HG02642 (cell line): ENCODE results near the gene CAMTA1.

ENCODE experiments used
- ATAC-seq: cut with Tn5 transposase; IDR thresholded peaks from one replicate; pipeline ENCODE4 v1.9.1; 2021; ENCODE audit warnings: mild to moderate bottlenecking; ENCODE audit not compliant: unreplicated experiment, poor library complexity

The CAMTA1 gene

DNA sequence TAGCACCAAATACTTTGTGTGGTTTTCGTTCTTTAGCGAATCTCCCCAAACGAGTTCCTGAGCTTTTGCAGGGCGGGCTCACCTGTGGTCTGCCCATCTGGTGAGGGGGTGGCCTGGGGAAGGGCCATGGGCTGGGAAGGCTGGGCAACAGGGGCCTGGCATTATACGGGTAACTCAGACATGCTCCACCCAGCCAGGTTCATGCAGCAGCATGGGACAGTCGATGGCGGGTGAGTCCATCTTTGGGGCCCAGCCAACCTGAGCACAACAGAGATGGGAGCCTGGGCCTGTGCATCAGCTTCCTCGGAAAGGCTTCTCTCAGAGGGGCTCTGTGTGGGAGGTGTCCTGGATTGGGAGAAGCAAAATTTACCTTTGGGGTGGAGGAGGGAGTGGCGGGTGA, 302.6 kb downstream of the CAMTA1 start:
- ATAC-seq: no peak

DNA sequence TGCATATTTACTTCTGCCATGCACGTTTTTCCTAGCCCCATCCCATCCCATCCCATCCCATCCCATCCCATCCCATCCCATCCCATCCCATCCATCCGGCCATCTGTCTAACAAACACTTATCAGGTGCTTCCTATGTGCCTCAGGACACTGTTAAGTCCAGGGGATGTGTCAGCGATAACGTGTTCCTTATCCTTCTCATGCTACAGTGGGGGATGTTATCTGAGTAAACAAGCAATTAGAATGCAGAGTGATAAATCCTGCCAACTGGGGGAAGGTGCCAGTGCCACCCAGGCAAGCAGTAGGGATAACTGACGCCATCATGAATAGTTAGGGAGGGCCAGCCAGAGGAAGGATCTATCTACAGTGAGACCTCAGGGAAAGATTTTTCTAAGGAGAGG, 304.2 kb downstream of the CAMTA1 start:
- ATAC-seq: no peak

DNA sequence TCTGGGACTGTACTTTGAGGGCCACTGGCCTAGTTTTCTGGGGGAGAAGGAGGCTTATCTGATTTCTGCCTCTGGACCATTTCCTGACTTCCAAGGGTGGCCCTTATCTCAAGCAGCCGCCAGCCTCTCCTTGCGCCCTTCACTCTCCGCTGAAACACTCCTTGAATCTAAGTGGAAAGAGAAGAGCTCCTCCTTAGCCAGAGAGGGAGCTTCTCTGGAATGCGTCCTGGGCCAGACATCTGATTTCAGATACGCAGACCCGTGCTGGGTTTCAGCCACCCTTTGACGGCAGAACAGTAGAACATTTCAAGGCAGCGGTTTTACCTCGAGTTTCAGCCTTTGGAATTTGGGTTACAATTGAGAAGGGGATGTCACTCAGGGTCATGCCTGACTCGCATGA, 308.0 kb downstream of the CAMTA1 start:
- no peak for ATAC-seq

DNA sequence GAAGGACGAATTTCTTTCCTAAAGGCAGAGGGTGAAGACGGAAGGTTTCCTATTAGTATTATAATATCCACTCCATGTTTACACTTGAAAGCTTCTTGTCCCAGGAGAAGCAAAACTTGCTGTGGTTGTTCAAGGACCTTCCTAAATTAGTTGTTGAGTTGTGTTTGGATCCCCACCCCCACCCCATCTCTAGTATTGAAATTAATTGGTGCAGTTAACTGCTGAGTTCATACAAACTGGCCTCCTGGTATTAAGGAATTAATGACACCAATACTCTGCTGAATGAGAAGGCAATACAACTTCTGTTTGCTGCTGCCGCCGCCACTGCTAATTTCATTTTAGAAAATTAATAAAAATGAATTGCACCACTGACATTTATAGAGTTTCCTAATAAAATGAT, 308.8 kb downstream of the CAMTA1 start:
- no peak for ATAC-seq

DNA sequence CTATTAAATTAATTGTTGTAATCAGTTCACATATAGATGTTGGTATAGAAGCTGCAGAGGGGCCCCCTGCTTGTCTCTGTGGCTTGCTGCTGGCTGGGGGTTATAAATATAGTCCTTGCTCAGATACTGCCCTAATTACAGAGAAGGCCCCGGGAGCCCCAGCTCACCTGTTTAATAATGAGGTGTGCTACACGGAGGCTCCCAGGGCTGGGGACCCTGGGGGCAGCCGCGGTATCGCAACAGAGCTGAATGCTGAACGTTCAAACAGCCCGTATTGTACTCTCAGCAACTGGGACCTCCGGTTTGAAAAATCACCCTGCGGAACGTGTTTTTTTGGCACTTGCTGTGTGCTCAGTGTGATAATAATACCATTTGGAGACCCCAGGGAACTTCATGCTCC, 309.3 kb downstream of the CAMTA1 start:
- ATAC-seq: no peak

DNA sequence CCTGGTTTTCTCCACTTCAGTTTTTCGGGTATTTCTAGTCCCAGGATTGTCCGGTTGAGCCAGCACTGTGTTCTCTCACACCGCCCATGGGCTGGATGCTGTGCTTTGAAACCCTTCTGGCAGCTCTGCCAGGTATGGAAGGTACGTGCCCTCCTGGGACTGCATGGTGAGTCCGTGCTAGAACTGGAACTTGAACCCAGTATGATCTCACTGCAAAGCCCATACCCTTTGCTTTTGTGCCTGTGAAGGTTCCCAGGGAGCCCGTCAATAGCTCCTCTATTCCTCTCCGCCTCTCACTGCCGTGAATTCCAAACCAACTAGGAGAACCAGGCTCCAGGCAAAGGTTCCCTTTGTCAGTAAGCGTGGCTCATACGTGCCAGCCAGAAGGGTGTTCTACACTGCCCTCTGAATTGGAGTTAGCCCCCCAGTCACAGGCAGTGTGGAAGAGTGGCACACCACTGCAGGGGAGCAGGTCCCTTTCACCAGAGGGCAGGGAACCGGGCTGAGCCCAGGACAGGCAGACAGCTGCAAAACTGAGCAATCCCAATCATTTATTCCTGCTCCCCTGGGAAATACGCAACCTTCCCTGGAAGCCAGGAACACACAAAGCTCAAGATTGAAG, 310.2 kb downstream of the CAMTA1 start:
- ATAC-seq: no peak

DNA sequence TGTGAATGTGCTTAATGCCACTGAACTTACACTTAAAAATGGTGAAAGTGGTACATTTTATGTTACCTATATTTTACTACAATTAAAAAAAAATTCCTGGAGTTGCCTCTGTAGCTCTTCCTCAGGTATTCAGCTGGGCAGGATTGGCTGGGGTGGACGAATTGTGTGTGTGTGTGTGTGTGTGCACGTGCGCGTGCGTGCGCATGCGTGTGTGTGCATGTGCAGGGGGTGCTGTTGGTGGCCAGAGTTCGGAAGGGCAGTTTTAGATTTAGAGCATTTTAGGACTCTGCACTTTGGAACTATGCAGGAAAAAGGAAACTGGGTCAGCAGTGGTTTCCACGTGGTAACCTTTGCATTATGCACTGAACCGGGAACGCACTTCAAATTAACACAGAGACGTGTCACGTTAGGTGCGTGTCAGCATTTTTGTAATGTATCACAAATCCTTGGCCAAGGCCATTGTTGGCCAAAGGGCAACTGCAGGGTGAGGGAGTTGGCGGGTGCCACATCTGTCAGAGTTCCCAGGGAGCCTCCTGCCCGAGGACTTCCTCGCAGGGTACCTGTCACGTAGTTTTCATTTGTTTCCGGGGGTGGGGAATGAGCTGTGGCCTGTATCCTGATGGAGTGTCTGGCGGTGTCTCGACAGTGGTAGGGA, 312.8 kb downstream of the CAMTA1 start:
- no peak for ATAC-seq

DNA sequence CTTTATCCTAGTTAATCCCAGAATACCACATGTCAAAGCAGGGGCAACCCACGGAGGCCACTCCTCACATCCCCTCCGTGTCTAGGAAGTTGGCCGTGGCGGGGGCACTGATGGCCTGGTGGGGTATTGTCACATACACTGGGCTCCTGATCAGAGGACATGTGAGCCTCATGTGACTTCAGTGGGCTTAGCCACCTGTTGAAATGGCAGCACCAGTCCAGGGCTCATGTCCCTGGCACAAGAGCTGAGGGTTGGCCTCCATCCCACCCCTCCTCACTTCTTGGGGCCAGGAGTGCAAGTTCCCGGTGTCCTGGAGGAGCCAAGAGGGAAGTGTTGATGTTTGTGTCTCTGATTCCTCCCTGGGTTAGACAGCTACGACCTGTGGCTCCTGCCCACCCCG, 313.4 kb downstream of the CAMTA1 start:
- no peak for ATAC-seq

DNA sequence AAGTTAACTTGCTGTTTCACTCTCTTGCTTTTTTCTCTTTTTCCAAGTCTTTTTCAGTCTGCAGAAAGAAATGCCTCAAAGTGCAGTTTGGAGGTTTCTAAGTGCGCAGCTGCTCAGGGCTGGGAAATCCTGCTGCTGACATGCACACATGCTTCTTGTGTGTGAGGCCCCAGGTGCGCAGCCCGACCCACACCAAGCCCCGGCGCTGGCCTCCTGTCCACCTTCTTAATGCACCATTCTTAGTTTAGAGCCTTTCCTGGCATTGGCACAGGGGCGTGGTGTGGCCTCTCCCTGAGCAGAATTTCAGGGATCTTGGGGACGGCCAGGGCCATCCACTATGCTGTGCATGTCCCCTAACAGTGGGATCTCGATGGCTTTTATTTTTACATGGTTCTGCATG, 315.2 kb downstream of the CAMTA1 start:
- no peak for ATAC-seq

DNA sequence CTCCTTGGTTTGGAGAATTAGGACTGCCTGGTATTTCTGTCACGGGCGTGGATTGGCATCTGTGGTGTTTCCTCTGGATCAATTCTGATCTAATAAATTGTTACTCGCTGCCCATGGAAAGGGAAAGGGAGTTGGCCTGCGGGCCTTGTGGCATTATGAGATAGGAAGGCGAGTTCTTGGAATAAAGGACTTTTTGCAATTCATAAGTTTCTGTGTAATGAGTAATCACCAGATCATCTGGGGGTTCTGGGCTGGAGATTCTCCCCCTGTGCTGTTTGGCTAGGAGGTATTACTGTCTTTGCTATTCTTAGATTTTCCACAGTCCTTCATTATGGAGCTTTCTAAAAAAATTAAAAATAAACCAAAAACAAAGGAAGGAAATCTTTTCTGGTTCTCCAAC, 315.9 kb downstream of the CAMTA1 start:
- ATAC-seq: no peak

DNA sequence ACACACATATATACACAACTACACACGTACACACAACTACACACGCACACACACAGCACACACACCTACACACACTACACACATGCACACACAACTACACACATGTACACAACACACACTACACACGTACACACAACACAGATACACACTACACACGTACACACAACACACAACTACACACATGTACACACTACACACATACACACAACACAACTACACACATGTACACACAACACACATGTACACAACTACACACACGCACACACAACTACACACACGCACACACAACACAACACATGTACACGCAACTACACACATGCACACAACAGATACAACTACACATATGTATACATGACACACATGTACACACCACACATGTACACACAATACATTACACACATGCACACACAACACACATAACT, 318.1 kb downstream of the CAMTA1 start:
- ATAC-seq: no peak

DNA sequence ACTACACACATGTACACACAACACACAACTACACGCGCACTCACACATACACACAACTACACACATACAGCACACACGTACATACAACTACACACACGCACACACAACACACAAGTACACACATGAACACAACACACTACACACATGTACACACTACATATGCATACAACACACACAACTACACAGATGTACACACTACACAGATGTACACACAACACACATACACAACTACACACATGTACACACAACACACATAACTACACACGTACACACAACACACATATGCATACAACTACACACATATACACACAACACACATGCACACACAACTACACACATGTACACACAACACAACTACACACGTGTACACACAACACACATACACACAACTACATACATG, 318.6 kb downstream of the CAMTA1 start:
- no peak for ATAC-seq

DNA sequence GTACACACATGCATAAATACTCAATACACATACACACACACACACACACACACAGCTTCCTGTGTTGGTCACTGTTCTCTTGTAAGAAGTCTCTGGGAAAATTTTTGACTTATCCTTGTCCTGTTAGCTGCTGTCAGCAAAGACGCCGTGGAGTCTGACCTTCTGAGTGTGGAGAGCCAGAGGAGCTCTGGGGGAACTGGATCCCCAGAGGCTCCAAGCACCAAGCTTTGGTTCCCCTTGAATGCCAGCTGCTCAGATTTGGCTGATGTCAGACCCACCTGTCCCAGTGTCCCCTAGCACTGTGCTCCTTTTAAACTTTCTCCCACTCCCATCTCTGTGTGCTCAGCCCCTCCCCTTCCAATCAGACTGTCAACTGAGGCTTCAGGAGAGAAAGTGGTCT, 319.1 kb downstream of the CAMTA1 start:
- ATAC-seq: no peak

DNA sequence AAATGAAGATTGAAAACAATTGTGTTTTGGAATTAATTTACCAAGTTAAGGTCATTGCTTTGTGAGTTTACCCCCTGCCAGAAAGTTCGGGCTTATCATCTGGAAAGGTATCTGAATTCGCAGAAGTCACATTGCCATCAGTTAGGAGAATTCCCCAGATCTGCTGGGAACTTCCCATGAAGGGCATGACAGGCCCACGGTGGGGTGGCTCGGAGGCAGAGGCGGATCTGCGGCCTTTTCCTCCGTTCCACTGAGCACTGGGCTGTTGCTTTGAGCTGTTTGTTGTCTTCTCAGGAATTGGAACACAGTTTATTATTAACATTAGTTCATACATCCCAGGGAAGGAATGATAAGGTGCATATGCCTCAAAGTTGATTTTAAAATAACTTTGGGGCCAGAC, 320.0 kb downstream of the CAMTA1 start:
- no peak for ATAC-seq

DNA sequence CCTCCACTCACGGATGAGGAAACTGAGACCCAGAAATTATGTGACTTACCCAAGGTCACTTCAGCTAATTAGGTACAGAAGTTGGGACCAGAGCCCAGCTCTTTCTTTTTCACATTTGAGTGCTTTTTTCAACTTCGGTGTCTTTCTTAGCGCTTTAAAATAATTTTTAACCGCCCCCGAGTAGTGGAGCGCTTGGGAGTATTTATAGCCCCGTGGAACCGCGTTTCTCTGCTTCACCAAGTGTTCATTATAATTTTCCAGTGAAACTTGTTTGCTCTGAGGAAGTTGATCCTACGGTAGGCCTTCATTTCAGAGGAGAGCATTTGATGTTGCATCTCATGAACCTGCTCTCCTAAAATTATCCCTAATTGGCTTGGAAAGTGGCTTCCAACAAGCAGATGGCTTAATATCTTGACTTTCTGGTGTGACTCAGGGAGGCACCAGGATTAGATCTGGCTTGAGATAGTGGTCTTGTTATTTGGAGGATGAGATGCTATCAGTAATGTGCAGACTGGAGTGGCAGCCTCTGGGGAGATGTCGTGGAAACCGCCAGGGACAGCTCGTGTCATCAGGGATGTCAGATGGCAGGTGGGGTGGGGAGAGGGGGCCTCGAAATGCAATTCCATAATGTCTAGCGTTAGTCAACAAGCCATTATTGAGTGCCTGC, 321.3 kb downstream of the CAMTA1 start:
- no peak for ATAC-seq

DNA sequence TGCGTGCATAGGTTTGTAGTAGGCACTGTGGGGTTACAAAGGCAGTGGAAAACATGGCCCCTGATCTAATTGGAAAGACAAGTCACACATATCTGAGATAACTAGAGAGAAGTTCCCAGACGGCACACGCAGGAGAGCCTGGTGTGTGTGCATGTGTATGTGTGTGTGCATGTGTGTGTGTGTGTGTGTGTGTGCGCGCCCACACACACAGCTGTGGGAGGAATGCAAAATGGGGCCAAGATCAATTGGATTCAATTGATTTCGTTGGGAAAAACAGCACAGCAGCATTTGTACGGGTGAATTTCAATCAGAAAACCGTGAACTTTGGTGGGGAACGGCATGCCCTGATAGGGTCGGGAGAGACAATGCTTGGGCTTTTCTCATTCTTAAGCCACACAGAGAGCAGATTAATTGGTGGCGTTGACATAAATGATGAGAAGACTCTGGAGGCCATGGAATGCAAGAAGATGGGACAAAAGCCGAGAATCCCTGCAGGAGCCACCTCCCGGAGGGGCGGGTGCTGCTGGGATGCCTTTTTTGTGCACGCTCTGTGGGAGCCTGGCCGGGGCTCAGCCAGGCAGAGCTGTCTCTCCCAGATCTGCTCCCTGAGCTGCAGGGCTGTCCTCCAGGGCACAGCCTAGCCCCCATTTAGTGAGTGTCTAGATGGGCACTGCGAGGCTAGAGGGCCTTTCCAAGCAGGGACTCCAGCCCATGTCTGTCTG, 322.0 kb downstream of the CAMTA1 start:
- no peak for ATAC-seq

DNA sequence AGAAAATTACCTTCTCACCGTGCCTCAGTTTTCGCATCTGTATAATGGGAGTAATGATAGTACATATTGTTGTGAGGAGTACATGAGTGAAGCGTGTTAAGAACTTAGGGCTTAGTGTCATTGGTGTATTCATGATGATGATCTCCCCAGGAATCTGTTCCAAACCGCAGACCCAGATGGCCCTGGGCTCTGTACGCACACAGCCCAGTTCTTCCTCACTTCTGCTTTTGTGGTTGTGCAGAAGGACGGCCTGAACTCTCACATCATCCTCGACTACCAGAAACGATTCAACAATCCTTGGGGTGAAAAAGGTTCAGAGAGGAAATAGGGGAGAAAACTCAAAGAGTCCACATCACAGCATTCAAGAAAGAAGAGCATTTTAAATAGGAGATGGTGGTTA, 323.0 kb downstream of the CAMTA1 start:
- ATAC-seq: no peak

DNA sequence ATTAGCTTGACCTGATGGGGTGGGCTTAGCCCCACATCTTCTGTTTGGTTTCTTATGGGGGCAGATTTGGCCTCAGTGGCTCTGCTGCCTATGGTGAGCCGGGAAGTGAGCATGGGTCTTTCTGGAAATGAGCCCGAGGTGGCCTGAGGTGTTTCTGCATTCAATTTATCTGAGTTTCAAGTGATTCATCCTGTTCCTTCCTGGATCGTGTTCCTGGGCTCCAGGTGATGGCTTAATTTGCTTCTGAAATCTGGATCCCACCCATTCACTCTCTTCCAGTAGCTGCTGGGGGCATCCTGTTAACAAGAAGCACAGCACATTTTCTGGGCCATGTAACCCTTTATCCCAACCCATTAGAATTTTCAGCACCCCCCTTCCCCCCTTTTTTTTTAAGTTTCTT, 324.6 kb downstream of the CAMTA1 start:
- no peak for ATAC-seq

DNA sequence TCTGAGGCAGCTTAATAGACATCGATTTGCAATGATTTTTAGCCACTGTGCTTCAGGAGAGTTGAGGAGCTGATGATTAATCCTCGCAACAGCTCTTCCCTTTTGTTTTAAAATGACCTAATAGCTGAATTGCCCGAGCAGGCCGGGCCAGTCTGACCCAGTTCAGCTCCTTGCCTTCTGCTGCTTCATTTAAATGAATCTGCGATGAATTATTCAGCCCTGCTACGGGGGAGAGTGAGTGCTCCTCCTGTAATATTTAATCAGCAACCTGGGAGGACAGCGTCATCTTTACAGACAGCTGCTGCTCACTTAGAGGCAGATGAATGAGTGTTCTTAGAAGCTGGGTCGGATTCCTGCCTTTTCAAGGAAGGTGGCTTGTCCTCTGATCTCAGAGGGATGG, 325.1 kb downstream of the CAMTA1 start:
- no peak for ATAC-seq

DNA sequence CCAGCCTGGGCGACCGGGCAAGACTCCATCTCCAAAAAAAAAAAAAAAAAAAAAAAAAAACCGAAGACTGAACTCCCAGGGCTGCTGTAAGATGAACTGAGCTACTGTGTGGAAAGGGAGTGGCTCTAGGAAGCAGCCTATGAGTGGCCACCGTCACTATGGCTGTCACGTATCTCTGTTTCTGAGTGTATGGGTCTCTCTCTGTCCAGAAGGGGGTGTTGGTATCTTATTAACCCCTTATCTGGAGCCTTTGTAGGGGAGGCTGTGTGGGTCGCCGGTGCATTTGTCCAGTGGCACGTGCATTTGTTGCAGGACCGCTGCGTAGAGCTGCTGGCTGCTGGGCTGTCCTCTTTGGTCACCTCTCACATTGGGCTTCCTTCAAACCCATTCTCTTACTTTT, 326.6 kb downstream of the CAMTA1 start:
- ATAC-seq: no peak

DNA sequence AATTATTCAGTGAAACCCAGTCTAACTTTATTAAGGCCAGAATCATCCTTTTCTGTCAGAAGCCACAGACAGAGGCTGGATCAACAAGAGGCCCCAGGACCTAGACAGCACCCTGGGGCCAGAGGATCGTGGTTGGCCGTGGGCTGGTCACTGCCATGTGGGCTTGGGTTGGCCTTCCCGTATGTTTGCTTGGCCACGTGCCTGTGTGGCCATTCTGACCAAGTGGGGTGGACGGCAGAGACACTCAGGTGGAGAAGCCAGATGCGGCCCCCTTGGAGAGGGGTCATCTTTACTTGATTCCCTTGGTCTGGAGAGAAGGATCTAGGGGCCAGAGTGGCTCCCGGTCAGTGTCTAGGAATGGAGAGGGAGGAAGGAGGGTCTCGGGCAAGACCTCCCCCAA, 327.9 kb downstream of the CAMTA1 start:
- no peak for ATAC-seq
